DND-41 (cell line): ENCODE data around the gene GLRX.
A peak's percentile ranks its signal among the peaks of the same experiment; 100 is the strongest.

ENCODE experiments used
- ATAC-seq: fragments of 200-7000 bp; cut with Tn5 transposase; 3 replicates; pipeline ENCODE4 v1.9.1; 2021; ENCODE audit warnings: low read depth; ENCODE audit not compliant: insufficient read depth
- DNase-seq: peaks from one replicate; pipeline ENCODE4 v3.0.0-alpha.2; 2020
- H2AFZ ChIP-seq: 2 replicates; pipeline ENCODE4 v1.6.0; 2012; ENCODE audit warnings: low read depth, low read length
- H3K27ac ChIP-seq: 2 replicates; pipeline ENCODE4 v1.5.1; 2012; ENCODE audit warnings: low read length, inconsistent platforms
- H3K27me3 ChIP-seq: fragments of 200-600 bp; sonication (generic); 2 replicates; pipeline ENCODE4 v1.6.0; 2012; ENCODE audit warnings: low read length, mild to moderate bottlenecking, inconsistent platforms; ENCODE audit not compliant: insufficient read depth, poor library complexity
- H3K36me3 ChIP-seq: 2 replicates; pipeline ENCODE4 v1.5.1; 2012; ENCODE audit warnings: low read length, inconsistent platforms; ENCODE audit not compliant: insufficient read depth
- H3K4me1 ChIP-seq: 2 replicates; pipeline ENCODE4 v1.5.1; 2012; ENCODE audit warnings: mild to moderate bottlenecking, low read length; ENCODE audit not compliant: insufficient read depth
- H3K4me2 ChIP-seq: 2 replicates; pipeline ENCODE4 v1.6.0; 2012; ENCODE audit warnings: mild to moderate bottlenecking, moderate library complexity, low read length, inconsistent platforms; ENCODE audit not compliant: insufficient read depth
- H3K4me3 ChIP-seq, 2 experiments: fragments of 200-600 bp in 1 of 2; shearing (Covaris generic) in 1 of 2; 2 replicates each; pipeline ENCODE4 v1.5.1; 2012 to 2016; ENCODE audit warnings: inconsistent platforms in 2 of 2, low read length in 2 of 2, mild to moderate bottlenecking in 2 of 2, low read depth in 1 of 2, moderate library complexity in 1 of 2
- H3K79me2 ChIP-seq: 2 replicates; pipeline ENCODE4 v1.6.0; 2012; ENCODE audit warnings: low read length, inconsistent platforms; ENCODE audit not compliant: insufficient read depth
- H3K9ac ChIP-seq: 2 replicates; pipeline ENCODE4 v1.6.0; 2012; ENCODE audit warnings: low read depth, mild to moderate bottlenecking, inconsistent platforms, low read length, moderate library complexity
- H3K9me3 ChIP-seq: 2 replicates; pipeline ENCODE4 v1.5.1; 2012; ENCODE audit warnings: low read length, moderate library complexity, mild to moderate bottlenecking, inconsistent platforms; ENCODE audit not compliant: insufficient read depth, severe bottlenecking
- H4K20me1 ChIP-seq: 2 replicates; pipeline ENCODE4 v1.6.0; 2012; ENCODE audit warnings: low read length; ENCODE audit not compliant: insufficient read depth
- CTCF ChIP-seq: IDR thresholded peaks from 2 replicates; pipeline ENCODE4 v1.5.1; 2012; ENCODE audit warnings: borderline replicate concordance, low read length, moderate library complexity, mild to moderate bottlenecking; ENCODE audit not compliant: poor library complexity, severe bottlenecking; ENCODE audit errors: extremely low read depth
- EZH2 ChIP-seq: IDR thresholded peaks from 3 replicates; pipeline ENCODE4 v1.6.1; 2012; ENCODE audit warnings: borderline replicate concordance, low read depth, mild to moderate bottlenecking, moderate library complexity, low read length, inconsistent platforms; ENCODE audit not compliant: severe bottlenecking

GLRX gene

GRCh38 chr5:95817430-95817829 is 5.1 kb downstream of the GLRX start:
- peaks cover 76% of the 10 kb centered on the region for H3K4me1 ChIP-seq
- no peaks in the 10 kb centered on the region for H3K27me3 ChIP-seq
- ATAC-seq = no peak
- no peaks in the 10 kb centered on the region for H3K9me3 ChIP-seq
- no peak for TF ChIP-seq CTCF
- no peak for TF ChIP-seq EZH2
- no peak for DNase-seq
- H3K4me2 ChIP-seq = peak overlapping the region; percentile 90
- no peak overlapping the region for H2AFZ ChIP-seq
- H3K79me2 ChIP-seq = peaks cover 84% of the 10 kb centered on the region
- peak overlapping the region in 1 of 2 experiments; percentile 12; a peak in 1 of 4 replicates for H3K4me3 ChIP-seq
- H3K27ac ChIP-seq = peak overlapping the region; percentile 12
- H3K9ac ChIP-seq = peak overlapping the region; percentile 37; the same call in 1 of the 2 replicates
- H3K36me3 ChIP-seq = peaks cover 79% of the 10 kb centered on the region
- peaks cover 42% of the 10 kb centered on the region for H4K20me1 ChIP-seq

GRCh38 chr5:95816776-95817175 is 5.8 kb downstream of the GLRX start:
- Histone ChIP-seq H3K4me2 (0 out of 2 replicates have a peak overlapping the region, but pooled peaks have one; percentile 90), H2AFZ (no peak overlapping the region), H4K20me1 (peaks cover 46% of the 10 kb centered on the region), H3K36me3 (peaks cover 86% of the 10 kb centered on the region), H3K27me3 (no peaks in the 10 kb centered on the region), H3K27ac (peak overlapping the region; percentile 12; the same call in 1 of the 2 replicates), H3K79me2 (peaks cover 80% of the 10 kb centered on the region), H3K9me3 (no peaks in the 10 kb centered on the region), H3K9ac (no peak overlapping the region), H3K4me1 (peaks cover 83% of the 10 kb centered on the region), H3K4me3 (no peak overlapping the region)
- TF ChIP-seq EZH2 (no peak), CTCF (no peak)
- ATAC-seq = no peak
- no peak for DNase-seq

- TF ChIP-seq EZH2 (no peak), CTCF (no peak)
- Histone ChIP-seq H3K4me2 (0 out of 2 replicates have a peak overlapping the region, but pooled peaks have one; percentile 36), H3K36me3 (peaks cover 86% of the 10 kb centered on the region)
Observed at GRCh38 chr5:95816341-95816740, 6.2 kb downstream of the GLRX start.

More at GRCh38 chr5:95816341-95816740, 6.2 kb downstream of the GLRX start:
- Histone ChIP-seq H3K4me3 (no peak overlapping the region), H2AFZ (no peak overlapping the region), H3K9me3 (no peaks in the 10 kb centered on the region), H3K79me2 (peaks cover 76% of the 10 kb centered on the region), H3K27me3 (no peaks in the 10 kb centered on the region), H3K4me1 (peaks cover 80% of the 10 kb centered on the region), H3K27ac (no peak overlapping the region), H3K9ac (no peak overlapping the region), H4K20me1 (peaks cover 44% of the 10 kb centered on the region)
- DNase-seq = no peak
- no peak for ATAC-seq
